HG03060 (cell line): ENCODE measurements around the gene TRIM37.
"Not testable (repeated sequence)": the region's sequence is repeated elsewhere in the genome, so short reads cannot be mapped to it uniquely, and the experiment has no call there.

Experiments used
- ATAC-seq: cut with Tn5 transposase; IDR thresholded peaks from one replicate; pipeline ENCODE4 v1.9.1; 2021; ENCODE audit warnings: low read depth, moderate number of reproducible peaks; ENCODE audit not compliant: unreplicated experiment

TRIM37 gene

GRCh38 chr17:58957725-58958073 is 149.0 kb downstream of the TRIM37 start:
- ATAC-seq = not testable (repeated sequence)

- ATAC-seq = no peak
Observed at GRCh38 chr17:58956997-58957724, 149.5 kb downstream of the TRIM37 start.

DNA sequence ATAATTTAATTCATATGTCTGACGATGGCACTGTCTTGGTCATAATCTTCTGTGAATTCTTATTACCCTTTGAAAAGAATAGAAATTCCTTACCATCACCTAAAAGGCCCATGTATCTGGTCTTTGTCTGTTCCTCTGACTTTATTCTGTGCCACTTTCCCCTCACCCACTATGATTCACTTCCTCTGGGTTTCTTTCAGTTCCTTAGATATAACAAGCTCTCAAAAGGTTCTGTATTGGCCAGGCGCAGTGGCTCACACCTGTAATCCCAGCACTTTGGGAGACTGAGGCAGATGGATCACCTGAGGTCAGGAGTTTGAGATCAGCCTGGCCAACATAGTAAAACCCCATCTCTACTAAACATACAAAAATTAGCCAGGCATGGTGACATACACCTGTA is 152.3 kb downstream of the TRIM37 start:
- not testable (repeated sequence) for ATAC-seq

DNA sequence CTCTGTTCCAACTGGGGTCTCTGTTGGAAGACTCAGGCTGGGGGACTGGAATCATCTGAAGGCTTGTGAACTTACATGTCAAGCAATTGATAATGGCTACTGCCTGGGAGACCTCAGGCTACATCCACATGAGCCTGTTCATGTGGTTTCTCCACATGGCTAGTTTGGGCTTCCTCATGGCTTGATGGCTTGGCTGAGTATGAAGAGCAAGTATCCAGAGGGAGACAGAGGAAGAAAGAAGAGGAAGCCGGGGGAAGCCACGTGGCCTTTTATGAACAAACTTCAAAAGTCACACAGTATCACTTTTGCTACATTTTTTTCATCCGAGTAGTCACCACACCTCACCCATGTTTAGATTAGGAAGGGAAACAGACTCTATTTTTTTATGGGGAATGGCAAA is 158.9 kb downstream of the TRIM37 start:
- no peak for ATAC-seq

DNA sequence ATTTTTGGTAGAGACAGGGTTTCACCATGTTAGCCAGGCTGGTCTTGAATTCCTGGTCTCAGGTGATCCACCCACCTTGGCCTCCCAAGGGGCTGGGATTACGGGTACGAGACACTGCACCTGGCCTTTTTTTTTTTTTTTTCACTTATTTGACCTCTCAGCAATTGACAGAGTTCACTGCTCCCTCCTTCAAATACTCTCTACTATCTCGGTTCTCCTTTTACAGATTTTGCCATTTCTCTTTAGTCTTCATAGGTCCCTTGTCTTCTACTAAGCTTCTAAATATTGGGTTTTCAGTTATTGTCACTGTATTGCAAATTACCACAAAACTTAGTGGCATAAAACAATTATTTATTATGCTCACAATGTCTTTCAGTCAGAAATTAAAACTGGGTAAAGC is 159.3 kb downstream of the TRIM37 start:
- no peak for ATAC-seq

DNA sequence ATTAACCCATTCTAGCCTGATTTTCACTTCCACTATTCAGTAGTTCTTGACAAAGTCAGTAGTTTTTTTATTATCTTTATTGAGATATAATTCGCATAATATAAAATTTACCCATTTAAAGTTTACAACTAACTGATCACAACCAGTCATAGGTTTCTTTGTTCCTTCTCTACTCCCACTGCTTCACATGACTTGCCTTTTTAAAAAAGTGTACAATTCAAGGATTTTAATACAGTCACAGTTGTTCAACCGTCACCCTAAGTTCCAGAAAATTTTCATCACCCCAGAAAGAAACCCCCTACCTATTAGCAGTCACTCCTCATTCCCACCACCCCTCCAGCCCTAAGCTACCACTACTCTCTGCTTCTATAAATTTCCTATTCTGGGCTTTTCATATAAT is 162.5 kb downstream of the TRIM37 start:
- no peak for ATAC-seq

DNA sequence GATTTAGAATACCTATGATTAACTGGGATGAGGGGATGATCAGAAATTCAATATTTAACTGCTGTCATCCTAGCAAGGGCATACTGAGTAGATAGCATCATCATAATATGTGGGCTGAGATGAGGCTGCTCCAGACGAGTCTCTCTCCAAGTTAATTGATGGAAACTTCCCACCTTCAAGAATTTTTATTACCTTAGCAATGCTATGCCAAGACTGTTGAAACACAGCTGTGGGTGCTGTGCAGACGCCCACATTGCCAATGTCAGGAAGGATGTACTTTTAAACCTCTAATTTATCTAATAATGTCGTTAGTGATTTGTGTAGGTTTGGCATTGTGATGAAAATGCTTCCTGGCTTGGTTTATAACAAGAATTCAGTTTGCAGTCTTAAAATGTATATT is 170.4 kb downstream of the TRIM37 start:
- ATAC-seq = no peak

DNA sequence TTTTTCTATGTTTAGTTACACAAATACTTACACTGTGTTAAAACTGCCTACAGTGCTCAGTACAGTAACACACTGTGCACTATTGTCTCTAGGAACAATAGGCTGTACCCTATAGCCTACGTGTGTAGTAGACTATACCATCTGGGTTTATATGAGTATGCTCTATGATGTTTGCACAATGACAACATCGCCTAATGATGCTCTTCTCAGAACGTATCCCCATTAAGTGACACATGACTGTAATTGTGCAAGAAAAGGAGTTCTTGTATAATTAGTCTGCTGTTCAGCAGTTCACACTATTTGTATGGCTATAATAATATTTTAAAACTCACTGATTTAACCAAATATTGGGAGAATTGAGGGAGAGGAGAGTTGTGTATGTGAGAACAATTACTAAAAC is 173.7 kb downstream of the TRIM37 start:
- no peak for ATAC-seq
